PC-9 (cell line): ENCODE results near the gene MDC1. TPM values are rescaled to one million over a fixed set of nuclear protein-coding genes. Genes with fewer than 3 reads are reported as not detected.

Experiments used
- BruUV-seq: library from RNA; stranded (reverse); fragments of 400-500 nt; replicated peaks from 2 replicates; lab custom pipeline; 2021; lab: Mats Ljungman, UMichigan
- CTCF ChIA-PET: fragments of 300-600 bp; sonication (Branson Sonifier 250); formaldehyde crosslinking; loops from one replicate; lab custom pipeline; 2022; ENCODE audit warnings: antibody characterized with exemption; lab: Charles Lee
- POLR2A ChIA-PET: fragments of 300-600 bp; sonication (Branson Sonifier 250); formaldehyde crosslinking; loops from one replicate; lab custom pipeline; 2022; ENCODE audit warnings: antibody characterized with exemption; ENCODE audit not compliant: unreplicated experiment; lab: Charles Lee
- DNase-seq, 2 experiments: peaks; one replicate each; pipeline versions ENCODE4 v3.0.0 to v3.0.0-alpha.2; 2015 to 2022; ENCODE audit warnings: mixed read lengths in 1 of 2
- H2AFZ ChIP-seq: fragments of 200-600 bp; sonication (generic); 2 replicates; pipeline ENCODE4 v1.8.1; 2017; ENCODE audit warnings: antibody characterized with exemption
- H3F3A ChIP-seq: fragments of 200-600 bp; sonication (generic); 2 replicates; pipeline ENCODE4 v1.8.1; 2017; ENCODE audit warnings: antibody characterized with exemption, mild to moderate bottlenecking, low read depth; ENCODE audit not compliant: insufficient read depth
- H3K27ac ChIP-seq: fragments of 200-600 bp; sonication (generic); 2 replicates; pipeline ENCODE4 v1.6.1; 2016; ENCODE audit warnings: mixed run types
- H3K27me3 ChIP-seq: fragments of 200-600 bp; sonication (generic); 2 replicates; pipeline ENCODE4 v1.6.1; 2016; ENCODE audit warnings: low read depth, mixed run types; ENCODE audit not compliant: insufficient read depth
- H3K36me3 ChIP-seq: fragments of 200-600 bp; sonication (generic); 2 replicates; pipeline ENCODE4 v1.6.1; 2016; ENCODE audit warnings: low read depth, mixed run types
- H3K4me1 ChIP-seq: fragments of 200-600 bp; sonication (generic); replicated peaks from 2 replicates; pipeline ENCODE4 v1.6.1; 2016; ENCODE audit warnings: mixed run types; ENCODE audit not compliant: insufficient read depth
- H3K4me2 ChIP-seq: fragments of 200-600 bp; sonication (generic); 2 replicates; pipeline ENCODE4 v1.6.1; 2017; ENCODE audit warnings: mixed run types
- H3K4me3 ChIP-seq: fragments of 200-600 bp; sonication (generic); 2 replicates; pipeline ENCODE4 v1.6.1; 2016; ENCODE audit warnings: mixed run types
- H3K79me2 ChIP-seq: fragments of 200-600 bp; sonication (generic); 2 replicates; pipeline ENCODE4 v1.6.1; 2017; ENCODE audit warnings: low read depth, mixed run types
- H3K9me2 ChIP-seq: fragments of 200-600 bp; sonication (generic); 2 replicates; pipeline ENCODE4 v1.8.1; 2017; ENCODE audit warnings: mild to moderate bottlenecking; ENCODE audit not compliant: insufficient read depth
- H3K9me3 ChIP-seq: fragments of 200-600 bp; sonication (generic); 2 replicates; pipeline ENCODE4 v1.8.1; 2016; ENCODE audit warnings: low read depth; ENCODE audit not compliant: insufficient read depth
- H4K20me1 ChIP-seq: fragments of 200-600 bp; sonication (generic); 2 replicates; pipeline ENCODE4 v1.8.1; 2017; ENCODE audit not compliant: insufficient read depth
- CTCF ChIP-seq: fragments of 200-600 bp; sonication (generic); conservative IDR thresholded peaks from 2 replicates; pipeline ENCODE4 v1.6.1; 2017; ENCODE audit warnings: mixed run types, antibody characterized with exemption, mild to moderate bottlenecking, moderate library complexity
- EZH2 ChIP-seq: fragments of 200-600 bp; sonication (generic); IDR thresholded peaks from 2 replicates; pipeline ENCODE4 v1.8.0; 2017; ENCODE audit warnings: antibody characterized with exemption, low read depth
- intact Hi-C: fragments of 100-400 bp; cut with micrococcal nuclease; formaldehyde crosslinking; loops from one replicate; pipeline ENCODE4 v1.10.0; 2022; ENCODE audit not compliant: unreplicated experiment
- total RNA-seq: library from RNA; stranded (reverse); gene quantifications from 2 replicates; pipeline ENCODE4 v1.2.3, GENCODE V29; 2021

MDC1 gene
- total RNA-seq, 1 experiment from 2014 or later: 81.6 TPM

GRCh38 chr6:30727920-30728553 is 11.0 kb upstream of the MDC1 start:
- no peak for DNase-seq
- no peak for TF ChIP-seq EZH2
- no peak for TF ChIP-seq CTCF
- POLR2A ChIA-PET: interaction anchor here (0.6 to 0.7 kb wide), 3 partner anchors 8 to 180 kb away, joined by 3 to 6 read pairs (median 6); partner anchors contain the start of gene GTF2H4
- no TSS peak for BruUV-seq
- intact Hi-C loops: no loop called here
- Histone ChIP-seq H3K4me2 (no peak overlapping the region), H3K79me2 (peaks cover 27% of the 10 kb centered on the region), H2AFZ (no peak overlapping the region), H3K4me3 (no peak overlapping the region), H3F3A (peaks cover 93% of the 10 kb centered on the region), H3K36me3 (peaks cover 47% of the 10 kb centered on the region), H3K27ac (no peak overlapping the region), H3K9me2 (no peaks in the 10 kb centered on the region), H3K9me3 (no peaks in the 10 kb centered on the region), H3K4me1 (peaks cover 17% of the 10 kb centered on the region), H3K27me3 (no peaks in the 10 kb centered on the region), H4K20me1 (peaks cover 34% of the 10 kb centered on the region)
- CTCF ChIA-PET: interaction anchor here (0.7 to 0.9 kb wide), 2 partner anchors 49 to 154 kb away, joined by 3 read pairs; no protein-coding TSS in a partner anchor

GRCh38 chr6:30726506-30727413 is 9.7 kb upstream of the MDC1 start:
- Histone ChIP-seq H3K36me3 (peaks cover 43% of the 10 kb centered on the region), H3K4me1 (peaks cover 20% of the 10 kb centered on the region), H3K79me2 (peaks cover 40% of the 10 kb centered on the region), H3K4me2 (no peak overlapping the region), H4K20me1 (peaks cover 47% of the 10 kb centered on the region), H3K9me3 (no peaks in the 10 kb centered on the region), H3F3A (peaks cover 92% of the 10 kb centered on the region), H2AFZ (no peak overlapping the region), H3K4me3 (no peak overlapping the region), H3K27ac (no peak overlapping the region; the same call in 1 of the 2 replicates), H3K9me2 (no peaks in the 10 kb centered on the region), H3K27me3 (no peaks in the 10 kb centered on the region)
- TF ChIP-seq EZH2 (no peak), CTCF (no peak)
- POLR2A ChIA-PET: interaction anchor here (0.6 to 1.3 kb wide), 7 partner anchors 16 to 156 kb away, joined by 3 to 24 read pairs (median 5); no protein-coding TSS in a partner anchor
- intact Hi-C loops: no loop called here
- no TSS peak for BruUV-seq
- CTCF ChIA-PET: interaction anchor here (1.1 kb wide), 1 partner anchor 45 kb away, joined by 5 read pairs; no protein-coding TSS in a partner anchor
- DNase-seq: no peak
